H9 (cell line): ENCODE data around the gene SIGLEC9. TPM values are rescaled to one million over a fixed set of nuclear protein-coding genes. Genes with fewer than 3 reads are reported as not detected.

ENCODE experiments used
- DNase-seq: peaks from one replicate; pipeline ENCODE4 v3.0.0-alpha.2; 2017
- H2AFZ ChIP-seq: one replicate; pipeline ENCODE4 v1.6.1; 2013; ENCODE audit warnings: mild to moderate bottlenecking, low read length, control low read depth, moderate library complexity
- H2AK5ac ChIP-seq: 2 replicates; pipeline ENCODE4 v1.6.1; 2013; ENCODE audit warnings: low read length, control low read depth, mixed read lengths; ENCODE audit not compliant: insufficient read length
- H2BK120ac ChIP-seq: one replicate; pipeline ENCODE4 v1.6.1; 2013; ENCODE audit warnings: low read depth, mild to moderate bottlenecking, low read length, control low read depth, inconsistent platforms; ENCODE audit not compliant: poor library complexity, severe bottlenecking
- H2BK12ac ChIP-seq: 2 replicates; pipeline ENCODE4 v1.6.1; 2013; ENCODE audit warnings: low read length, control low read depth, mixed read lengths, low read depth; ENCODE audit not compliant: insufficient read length
- H2BK15ac ChIP-seq: 2 replicates; pipeline ENCODE4 v1.6.1; 2013; ENCODE audit warnings: low read depth, low read length, control low read depth
- H2BK20ac ChIP-seq: one replicate; pipeline ENCODE4 v1.6.1; 2013; ENCODE audit warnings: low read depth, mild to moderate bottlenecking, low read length, control low read depth, inconsistent platforms; ENCODE audit not compliant: poor library complexity, severe bottlenecking
- H2BK5ac ChIP-seq: 2 replicates; pipeline ENCODE4 v1.6.1; 2013; ENCODE audit warnings: low read length, control low read depth, mixed read lengths; ENCODE audit not compliant: insufficient read length
- H3K14ac ChIP-seq: 2 replicates; pipeline ENCODE4 v1.6.1; 2013; ENCODE audit warnings: low read length, control low read depth; ENCODE audit not compliant: insufficient read depth
- H3K18ac ChIP-seq: 2 replicates; pipeline ENCODE4 v1.6.1; 2013; ENCODE audit warnings: low read depth, mild to moderate bottlenecking, mixed read lengths, low read length, control low read depth; ENCODE audit not compliant: insufficient read length
- H3K23ac ChIP-seq: 2 replicates; pipeline ENCODE4 v1.6.1; 2013; ENCODE audit warnings: low read length, control low read depth, mixed read lengths, low read depth; ENCODE audit not compliant: insufficient read length
- H3K23me2 ChIP-seq: 2 replicates; pipeline ENCODE4 v1.6.1; 2013; ENCODE audit warnings: low read depth, mild to moderate bottlenecking, mixed read lengths, low read length, control low read depth; ENCODE audit not compliant: insufficient read length, poor library complexity, severe bottlenecking
- H3K27ac ChIP-seq: 2 replicates; pipeline ENCODE4 v1.5.1; 2013; ENCODE audit warnings: low read length, control low read depth, mixed read lengths, low read depth; ENCODE audit not compliant: insufficient read length
- H3K27me3 ChIP-seq: 2 replicates; pipeline ENCODE4 v1.6.1; 2013; ENCODE audit warnings: low read length, control low read depth, inconsistent platforms; ENCODE audit not compliant: insufficient read depth
- H3K4ac ChIP-seq: 2 replicates; pipeline ENCODE4 v1.6.1; 2013; ENCODE audit warnings: low read depth, mild to moderate bottlenecking, control low read depth, inconsistent platforms, low read length, moderate library complexity
- H3K4me1 ChIP-seq: 2 replicates; pipeline ENCODE4 v1.6.1; 2013; ENCODE audit warnings: low read length, control low read depth, inconsistent platforms; ENCODE audit not compliant: insufficient read depth
- H3K4me2 ChIP-seq: 2 replicates; pipeline ENCODE4 v1.6.1; 2013; ENCODE audit warnings: low read length, control low read depth, mixed read lengths; ENCODE audit not compliant: insufficient read length, insufficient read depth
- H3K56ac ChIP-seq: 2 replicates; pipeline ENCODE4 v1.6.1; 2013; ENCODE audit warnings: low read depth, mild to moderate bottlenecking, mixed read lengths, low read length, control low read depth; ENCODE audit not compliant: insufficient read length
- H3K79me1 ChIP-seq: 2 replicates; pipeline ENCODE4 v1.6.1; 2013; ENCODE audit warnings: low read depth, mild to moderate bottlenecking, moderate library complexity, low read length, control low read depth, inconsistent platforms; ENCODE audit not compliant: insufficient read depth, poor library complexity, severe bottlenecking
- H3K79me2 ChIP-seq: 2 replicates; pipeline ENCODE4 v1.6.1; 2013; ENCODE audit warnings: low read length, control low read depth, inconsistent platforms; ENCODE audit not compliant: insufficient read depth
- H3K9ac ChIP-seq: 2 replicates; pipeline ENCODE4 v1.6.1; 2013; ENCODE audit warnings: low read length, control low read depth, mixed read lengths; ENCODE audit not compliant: insufficient read length; ENCODE audit errors: extremely low read depth
- H3K9me3 ChIP-seq: one replicate; pipeline ENCODE4 v1.6.1; 2013; ENCODE audit warnings: low read depth, low read length, inconsistent platforms; ENCODE audit not compliant: control insufficient read depth
- H3T11ph ChIP-seq: one replicate; pipeline ENCODE4 v1.6.1; 2013; ENCODE audit warnings: mild to moderate bottlenecking, low read length, control low read depth, inconsistent platforms
- H4K20me1 ChIP-seq: one replicate; pipeline ENCODE4 v1.6.1; 2013; ENCODE audit not compliant: control insufficient read depth, insufficient read length, insufficient read depth
- H4K5ac ChIP-seq: 2 replicates; pipeline ENCODE4 v1.6.1; 2013; ENCODE audit warnings: low read depth, mild to moderate bottlenecking, mixed read lengths, low read length, control low read depth; ENCODE audit not compliant: insufficient read length
- H4K8ac ChIP-seq: replicated peaks from 2 replicates; pipeline ENCODE4 v1.6.1; 2013; ENCODE audit warnings: low read length, control low read depth, mixed read lengths, low read depth; ENCODE audit not compliant: insufficient read length
- H4K91ac ChIP-seq: 2 replicates; pipeline ENCODE4 v1.6.1; 2013; ENCODE audit warnings: low read depth, mild to moderate bottlenecking, moderate library complexity, mixed read lengths, low read length, control low read depth; ENCODE audit not compliant: insufficient read length
- H3K27ac Mint-ChIP-seq, 3 experiments: 2 replicates in 2 of 3; 3 replicates in 1 of 3; pipeline ENCODE4 v1.8.0; 2020 to 2021; ENCODE audit warnings: mixed read lengths in 3 of 3, mild to moderate bottlenecking in 1 of 3, moderate library complexity in 1 of 3
- H3K27me3 Mint-ChIP-seq: 2 replicates; pipeline ENCODE4 v1.8.0; 2021; ENCODE audit warnings: low read depth, mild to moderate bottlenecking, moderate library complexity, mixed read lengths
- H3K36me3 Mint-ChIP-seq, 3 experiments: 2 replicates in 2 of 3; 3 replicates in 1 of 3; pipeline ENCODE4 v1.8.0; 2020 to 2021; ENCODE audit warnings: low read depth in 3 of 3, mixed read lengths in 3 of 3; ENCODE audit not compliant: insufficient read depth in 1 of 3
- H3K4me1 Mint-ChIP-seq, 2 experiments: 2 replicates each; pipeline ENCODE4 v1.8.0; 2020; ENCODE audit warnings: mixed read lengths in 2 of 2
- H3K4me3 Mint-ChIP-seq, 2 experiments: 2 replicates in 1 of 2; 3 replicates in 1 of 2; pipeline ENCODE4 v1.8.0; 2020 to 2021; ENCODE audit warnings: mild to moderate bottlenecking in 2 of 2, mixed read lengths in 2 of 2, moderate library complexity in 1 of 2
- H3K9me3 Mint-ChIP-seq, 2 experiments: 2 replicates in 1 of 2; 3 replicates in 1 of 2; pipeline ENCODE4 v1.8.0; 2020; ENCODE audit warnings: mild to moderate bottlenecking in 2 of 2, mixed read lengths in 2 of 2, moderate library complexity in 1 of 2
- WGBS: extraction: QIAGEN DNeasy Blood & Tissue Kit; methylation state at CpG from one replicate; pipeline ENCODE4 v1.1.7; 2013; ENCODE audit warnings: missing lambda C conversion rate, low lambda C conversion rate, mixed read lengths; ENCODE audit not compliant: insufficient read length; ENCODE audit errors: extremely low coverage; 5-methylcytosine and 5-hydroxymethylcytosine counted together
- total RNA-seq: library from RNA; stranded (reverse); gene quantifications from 2 replicates; pipeline ENCODE4 v1.2.1, GENCODE V29; 2021
- TF ChIP-seq, protein P1 (sequence below): fragments of 200-600 bp; sonication (generic); conservative IDR thresholded peaks from 3 replicates; pipeline ENCODE4 v1.8.0; 2021; ENCODE audit warnings: antibody characterized with exemption, mild to moderate bottlenecking

SIGLEC9 gene
- total RNA-seq, 1 experiment from 2014 or later = not detected

DNA sequence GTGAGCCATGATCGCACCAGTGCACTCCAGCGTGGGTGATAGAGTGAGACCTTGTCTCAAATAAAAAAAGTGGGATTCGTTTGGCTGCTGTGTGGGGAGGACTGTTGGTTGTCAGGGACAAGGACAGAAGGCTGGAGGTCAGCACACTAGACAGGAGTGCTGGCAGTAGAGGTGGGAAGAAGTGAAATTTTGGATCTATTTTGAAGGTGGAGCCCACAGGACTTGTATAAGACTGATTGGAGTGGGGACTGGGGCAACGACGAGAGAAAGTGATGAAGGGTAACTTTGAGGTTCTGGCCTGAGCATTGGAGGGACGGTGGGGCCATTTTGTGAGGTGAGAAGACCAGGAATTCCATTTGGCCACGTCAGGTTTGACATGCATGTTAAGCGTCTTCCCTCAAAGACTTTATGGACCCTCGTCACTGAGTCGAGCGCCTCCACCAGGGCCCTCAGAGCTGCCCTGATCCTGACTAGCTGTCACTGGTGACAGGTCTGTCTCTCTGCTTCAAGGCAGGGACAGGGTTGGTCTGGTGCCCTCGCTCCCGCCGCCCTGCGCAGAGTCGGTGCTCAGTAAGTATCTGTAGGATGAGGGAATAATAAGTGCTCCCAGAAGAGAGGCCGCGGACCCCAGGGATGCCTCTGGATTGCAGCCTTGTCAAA is 17.2 kb upstream of the SIGLEC9 start:
- H3K27me3 ChIP-seq = no peaks in the 10 kb centered on the region
- no peaks in the 10 kb centered on the region for H3K79me2 ChIP-seq
- DNase-seq = peak; percentile 45
- no peak overlapping the region for H3T11ph ChIP-seq
- no peaks in the 10 kb centered on the region for H3K79me1 ChIP-seq
- H3K14ac ChIP-seq = no peak overlapping the region
- H4K5ac ChIP-seq = no peak overlapping the region
- no peak overlapping the region for H3K18ac ChIP-seq
- Mint-ChIP-seq H3K4me1 (peaks cover 8 to 9% of the 10 kb centered on the region in 2 experiments), H3K9me3 (no peaks in the 10 kb centered on the region; a peak in 1 of 5 replicates), H3K27me3 (peaks cover 12% of the 10 kb centered on the region), H3K36me3 (peaks cover 0 to 12% (median 6%) of the 10 kb centered on the region in 3 experiments; a peak in 4 of 7 replicates), H3K4me3 (peak overlapping the region; percentile 97 to 98), H3K27ac (peak overlapping the region in 1 of 3 experiments; percentile 96; a peak in 2 of 7 replicates)
- no peak overlapping the region for H2BK12ac ChIP-seq
- H4K8ac ChIP-seq = no peak overlapping the region
- H2AK5ac ChIP-seq = no peak overlapping the region
- no peak overlapping the region for H2AFZ ChIP-seq
- H3K4ac ChIP-seq = no peak overlapping the region
- no peaks in the 10 kb centered on the region for H4K20me1 ChIP-seq
- H3K9ac ChIP-seq = no peak overlapping the region
- peaks cover 6% of the 10 kb centered on the region for H3K23me2 ChIP-seq
- H3K9me3 ChIP-seq = no peaks in the 10 kb centered on the region
- no peak overlapping the region for H2BK5ac ChIP-seq
- no CpG with 5 or more reads among the region's 18 CpGs for WGBS
- H3K4me2 ChIP-seq = peak overlapping the region; percentile 94
- H3K4me1 ChIP-seq = peaks cover 3% of the 10 kb centered on the region; the same call in 1 of the 2 replicates
- H4K91ac ChIP-seq = no peak overlapping the region
- no peak overlapping the region for H3K27ac ChIP-seq
- no peak overlapping the region for H3K56ac ChIP-seq
- no peak overlapping the region for H2BK120ac ChIP-seq
- H2BK15ac ChIP-seq = no peak overlapping the region
- TF ChIP-seq, protein P1, sequence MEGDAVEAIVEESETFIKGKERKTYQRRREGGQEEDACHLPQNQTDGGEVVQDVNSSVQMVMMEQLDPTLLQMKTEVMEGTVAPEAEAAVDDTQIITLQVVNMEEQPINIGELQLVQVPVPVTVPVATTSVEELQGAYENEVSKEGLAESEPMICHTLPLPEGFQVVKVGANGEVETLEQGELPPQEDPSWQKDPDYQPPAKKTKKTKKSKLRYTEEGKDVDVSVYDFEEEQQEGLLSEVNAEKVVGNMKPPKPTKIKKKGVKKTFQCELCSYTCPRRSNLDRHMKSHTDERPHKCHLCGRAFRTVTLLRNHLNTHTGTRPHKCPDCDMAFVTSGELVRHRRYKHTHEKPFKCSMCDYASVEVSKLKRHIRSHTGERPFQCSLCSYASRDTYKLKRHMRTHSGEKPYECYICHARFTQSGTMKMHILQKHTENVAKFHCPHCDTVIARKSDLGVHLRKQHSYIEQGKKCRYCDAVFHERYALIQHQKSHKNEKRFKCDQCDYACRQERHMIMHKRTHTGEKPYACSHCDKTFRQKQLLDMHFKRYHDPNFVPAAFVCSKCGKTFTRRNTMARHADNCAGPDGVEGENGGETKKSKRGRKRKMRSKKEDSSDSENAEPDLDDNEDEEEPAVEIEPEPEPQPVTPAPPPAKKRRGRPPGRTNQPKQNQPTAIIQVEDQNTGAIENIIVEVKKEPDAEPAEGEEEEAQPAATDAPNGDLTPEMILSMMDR = no peak
- H2BK20ac ChIP-seq = no peak overlapping the region
- no peak overlapping the region for H3K23ac ChIP-seq
